ENCODE data around the gene COBL.

COBL gene

GRCh38 chr7:51104278-51104677 is 212.3 kb downstream of the COBL start:
- H3K4me3 ChIP-seq (ENCODE audit: low read depth, low read length): no peak overlapping the region
- TF ChIP-seq CTCF (IDR thresholded peaks at IDR 0.05; ENCODE audit: borderline replicate concordance, insufficient read depth, low read depth, low read length): no peak

DNA sequence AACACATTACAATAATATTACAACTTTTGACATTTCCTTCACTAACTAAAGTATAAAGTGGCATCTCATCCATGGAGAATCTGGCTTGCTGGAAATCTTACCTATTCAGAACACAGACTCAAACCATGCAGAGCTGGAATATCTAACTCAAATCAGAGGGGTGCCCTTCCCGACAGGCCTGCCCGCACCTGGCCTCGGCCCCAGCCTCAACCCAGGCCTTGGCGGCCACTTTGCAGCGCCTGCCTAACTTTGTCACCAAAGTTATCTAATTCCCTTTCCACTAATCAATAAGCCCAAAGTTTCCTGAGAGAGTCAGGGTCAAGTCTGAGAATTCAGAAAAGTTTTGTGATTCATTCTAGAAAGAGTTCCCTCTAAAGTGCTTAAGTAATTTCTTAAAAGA is 212.9 kb downstream of the COBL start:
- no peak overlapping the region for H3K4me3 ChIP-seq (ENCODE audit: low read depth, low read length)
- no peak for TF ChIP-seq CTCF (IDR thresholded peaks at IDR 0.05; ENCODE audit: borderline replicate concordance, insufficient read depth, low read depth, low read length)

- no peak overlapping the region for H3K4me3 ChIP-seq (ENCODE audit: low read depth, low read length)
- TF ChIP-seq CTCF (IDR thresholded peaks at IDR 0.05; ENCODE audit: borderline replicate concordance, insufficient read depth, low read depth, low read length): no peak
Measured at GRCh38 chr7:51102828-51103227, 213.8 kb downstream of the COBL start.

GRCh38 chr7:51101111-51101757 is 215.4 kb downstream of the COBL start:
- no peak for TF ChIP-seq CTCF (IDR thresholded peaks at IDR 0.05; ENCODE audit: borderline replicate concordance, insufficient read depth, low read depth, low read length)
- no peak overlapping the region for H3K4me3 ChIP-seq (ENCODE audit: low read depth, low read length)

GRCh38 chr7:51090411-51090810 is 226.2 kb downstream of the COBL start:
- no peak overlapping the region for H3K4me3 ChIP-seq (ENCODE audit: low read depth, low read length)
- no peak for TF ChIP-seq CTCF (IDR thresholded peaks at IDR 0.05; ENCODE audit: borderline replicate concordance, insufficient read depth, low read depth, low read length)

GRCh38 chr7:51085034-51085692 is 231.4 kb downstream of the COBL start:
- no peak overlapping the region for H3K4me3 ChIP-seq (ENCODE audit: low read depth, low read length)
- no peak for TF ChIP-seq CTCF (IDR thresholded peaks at IDR 0.05; ENCODE audit: borderline replicate concordance, insufficient read depth, low read depth, low read length)

DNA sequence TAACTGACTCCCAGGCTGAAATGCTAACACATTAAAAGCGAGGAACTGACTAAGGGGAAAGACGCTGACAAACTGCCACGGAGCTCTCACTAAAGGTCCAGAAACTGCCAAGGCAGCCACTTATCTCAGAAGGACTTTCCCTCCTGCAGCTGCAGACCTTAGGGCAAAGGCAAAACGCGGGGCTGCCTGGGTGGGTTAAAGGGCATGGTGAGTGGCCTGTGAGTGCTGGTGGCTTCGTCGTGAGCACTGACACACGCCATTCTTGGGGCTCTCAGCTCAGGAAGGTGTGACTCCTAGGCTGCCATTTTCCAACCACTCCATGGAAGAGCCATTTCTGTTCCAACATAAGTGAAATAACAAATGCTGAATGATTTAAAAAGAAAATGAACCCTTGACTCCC is 232.5 kb downstream of the COBL start:
- H3K4me3 ChIP-seq (ENCODE audit: low read depth, low read length): no peak overlapping the region
- TF ChIP-seq CTCF (IDR thresholded peaks at IDR 0.05; ENCODE audit: borderline replicate concordance, insufficient read depth, low read depth, low read length): no peak
